GM21529 (cell line): ENCODE data around the gene GNG2.
A peak's percentile ranks its signal among the peaks of the same experiment; 100 is the strongest.

Experiments used
- ATAC-seq: cut with Tn5 transposase; IDR thresholded peaks from one replicate; pipeline ENCODE4 v1.9.1; 2021; ENCODE audit not compliant: unreplicated experiment

GNG2 gene

DNA sequence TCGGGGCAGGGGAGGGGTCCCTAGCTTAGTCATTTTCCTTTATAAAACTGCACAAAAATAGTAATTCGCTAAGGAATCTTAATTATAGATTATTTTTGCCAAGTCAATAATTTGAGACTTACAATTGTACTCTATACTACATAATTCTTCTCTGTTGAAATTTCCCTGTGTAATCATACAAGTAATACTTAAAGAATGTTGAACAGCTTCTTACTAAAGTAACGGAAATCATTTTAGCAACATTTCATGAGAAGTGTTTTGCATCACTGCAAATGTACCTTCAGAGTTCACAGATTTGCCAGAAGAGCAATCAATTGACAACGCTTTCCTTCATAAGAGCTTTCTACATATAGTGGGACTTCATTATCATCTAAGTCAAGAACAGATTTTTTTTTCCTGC is 7.9 kb upstream of the GNG2 start:
- no peak for ATAC-seq

DNA sequence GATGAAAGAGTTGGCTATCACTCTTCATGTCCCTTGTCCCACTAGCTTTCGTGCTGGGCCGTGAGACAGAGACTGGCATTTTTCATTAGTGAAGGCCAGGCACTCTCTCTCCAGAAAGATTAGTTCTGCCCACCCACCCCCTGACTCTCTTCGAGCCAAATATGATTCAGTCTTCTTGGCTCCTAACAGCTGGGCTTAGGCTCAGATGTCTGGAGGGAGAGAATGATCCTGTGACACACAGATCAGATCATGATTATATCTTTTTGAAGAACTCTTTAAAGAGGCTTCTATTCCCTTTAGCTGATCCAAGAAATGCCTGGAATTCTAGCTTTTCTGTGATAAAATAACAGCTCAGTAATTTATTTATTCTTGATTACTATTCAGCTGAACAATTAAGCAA is 5.2 kb upstream of the GNG2 start:
- no peak for ATAC-seq

DNA sequence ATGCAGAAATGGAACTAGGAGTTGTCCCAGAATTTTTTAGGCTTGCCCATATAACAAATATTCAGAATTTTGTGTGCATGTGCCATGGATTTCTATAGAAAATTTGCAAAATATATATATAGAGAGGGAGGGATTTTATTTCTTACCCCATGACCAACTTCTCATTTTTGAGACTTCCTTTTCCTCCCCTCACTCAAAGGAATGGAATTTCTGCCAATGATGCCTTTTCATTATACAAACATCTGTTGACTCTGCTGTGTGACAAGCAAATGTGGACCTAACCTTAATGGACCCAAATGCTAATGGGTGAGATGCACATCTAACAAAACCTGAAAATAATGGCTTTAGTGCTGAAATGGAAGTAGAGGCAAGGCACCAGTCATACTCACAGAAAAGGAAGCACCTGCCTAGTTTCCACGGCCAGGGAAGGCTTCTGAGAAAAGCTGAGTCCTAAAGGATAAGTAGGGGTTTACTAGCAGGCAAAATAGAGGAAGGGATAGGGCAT is 3.6 kb upstream of the GNG2 start:
- ATAC-seq, result no peak

DNA sequence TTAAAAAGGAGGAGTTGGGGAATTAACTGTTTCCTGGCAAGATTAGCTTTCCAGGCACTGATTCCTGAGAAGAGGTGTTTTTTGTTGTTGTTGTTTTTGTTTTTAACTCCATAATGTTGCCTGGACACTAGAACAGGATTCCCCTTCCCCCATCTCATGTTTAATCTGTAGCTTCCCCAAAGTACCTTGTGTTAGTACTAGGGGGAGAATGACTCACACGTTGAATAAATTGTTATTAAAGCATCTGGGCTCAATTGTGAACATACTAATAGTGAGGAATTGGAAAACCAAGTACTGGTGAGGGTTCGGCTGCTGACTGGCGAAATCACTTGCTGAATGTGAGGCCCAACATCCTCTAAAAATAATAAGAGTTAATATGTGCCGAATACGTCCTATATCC is 1.3 kb upstream of the GNG2 start:
- ATAC-seq, result no peak

DNA sequence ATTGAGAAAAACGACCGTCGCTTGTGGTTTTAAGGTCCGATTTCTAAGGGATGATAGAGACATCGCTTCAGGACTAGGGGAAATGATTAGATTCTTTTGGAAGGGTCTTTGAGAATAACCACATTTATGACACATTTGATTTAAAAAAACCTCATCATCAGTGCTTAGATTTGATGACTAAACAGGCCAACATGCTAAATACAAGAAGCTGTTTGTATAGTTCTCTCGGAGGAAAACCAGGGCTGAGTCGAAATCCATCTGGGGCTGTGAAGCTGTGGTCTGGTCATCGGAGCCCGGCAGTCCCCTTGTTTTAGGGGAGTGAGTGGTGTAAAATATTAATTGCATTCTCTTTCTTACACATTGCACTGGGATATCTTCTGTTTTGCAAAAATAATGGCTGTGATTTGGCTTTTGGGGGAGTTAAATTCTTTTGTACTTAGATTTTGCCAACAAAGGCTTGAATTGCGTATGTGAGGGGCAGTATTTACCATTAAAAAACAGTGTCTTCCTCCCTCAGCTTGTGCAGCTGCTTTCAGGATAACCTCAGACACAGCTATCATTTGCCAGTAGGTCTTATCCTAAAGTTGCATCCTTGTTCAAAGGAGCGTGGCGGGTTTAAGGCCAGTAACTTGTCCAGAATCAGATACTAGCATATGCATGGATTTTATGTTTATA is 550 bp downstream of the GNG2 start:
- no peak for ATAC-seq

DNA sequence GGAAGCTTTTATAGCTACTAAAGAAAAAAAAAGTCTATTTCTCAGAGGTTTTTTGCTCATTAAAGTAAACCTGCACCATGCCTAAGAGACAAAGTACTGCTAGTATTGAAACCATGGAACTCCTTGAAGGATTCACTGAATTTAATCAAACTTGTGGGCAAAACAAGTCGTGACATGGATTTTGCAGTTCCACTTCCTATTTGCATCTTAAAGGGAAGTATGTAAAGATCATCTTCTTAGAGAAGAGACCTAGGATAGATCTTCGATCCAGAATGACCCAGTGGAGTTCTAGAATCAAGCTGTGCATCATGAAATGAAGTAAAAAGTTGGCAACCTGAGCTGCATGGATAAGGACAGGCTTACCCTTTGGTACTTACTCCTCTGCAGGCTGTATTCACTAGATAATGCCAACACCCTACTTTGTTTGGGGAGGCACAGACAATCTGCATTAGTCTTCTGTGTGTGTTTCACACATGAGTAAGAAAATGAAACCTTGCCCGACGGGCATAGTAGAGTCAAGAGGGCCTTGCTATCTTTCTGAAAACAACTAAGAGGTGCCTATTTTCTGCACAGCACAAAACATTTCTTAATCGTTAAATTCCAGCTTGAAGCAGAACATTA is 1.9 kb downstream of the GNG2 start:
- ATAC-seq, result no peak

DNA sequence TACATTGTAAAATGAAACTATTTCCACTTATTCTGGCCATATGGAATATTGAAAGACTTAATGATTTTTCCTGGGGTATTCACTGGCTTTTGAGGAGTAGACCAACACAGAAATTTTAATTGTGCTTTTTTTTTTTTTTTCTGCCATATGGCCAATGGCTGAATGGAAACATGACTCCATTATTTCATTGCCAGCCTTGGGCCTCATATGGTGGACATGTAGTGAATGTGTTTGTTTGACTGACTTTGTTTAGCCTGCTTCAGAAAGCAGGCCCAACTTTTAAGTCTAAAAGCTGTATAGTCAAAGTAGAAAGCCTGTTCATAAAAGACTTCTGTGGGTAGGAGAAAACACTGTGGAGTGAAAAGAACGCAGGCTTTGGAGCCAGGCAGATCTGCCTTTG is 2.4 kb downstream of the GNG2 start:
- no peak for ATAC-seq

DNA sequence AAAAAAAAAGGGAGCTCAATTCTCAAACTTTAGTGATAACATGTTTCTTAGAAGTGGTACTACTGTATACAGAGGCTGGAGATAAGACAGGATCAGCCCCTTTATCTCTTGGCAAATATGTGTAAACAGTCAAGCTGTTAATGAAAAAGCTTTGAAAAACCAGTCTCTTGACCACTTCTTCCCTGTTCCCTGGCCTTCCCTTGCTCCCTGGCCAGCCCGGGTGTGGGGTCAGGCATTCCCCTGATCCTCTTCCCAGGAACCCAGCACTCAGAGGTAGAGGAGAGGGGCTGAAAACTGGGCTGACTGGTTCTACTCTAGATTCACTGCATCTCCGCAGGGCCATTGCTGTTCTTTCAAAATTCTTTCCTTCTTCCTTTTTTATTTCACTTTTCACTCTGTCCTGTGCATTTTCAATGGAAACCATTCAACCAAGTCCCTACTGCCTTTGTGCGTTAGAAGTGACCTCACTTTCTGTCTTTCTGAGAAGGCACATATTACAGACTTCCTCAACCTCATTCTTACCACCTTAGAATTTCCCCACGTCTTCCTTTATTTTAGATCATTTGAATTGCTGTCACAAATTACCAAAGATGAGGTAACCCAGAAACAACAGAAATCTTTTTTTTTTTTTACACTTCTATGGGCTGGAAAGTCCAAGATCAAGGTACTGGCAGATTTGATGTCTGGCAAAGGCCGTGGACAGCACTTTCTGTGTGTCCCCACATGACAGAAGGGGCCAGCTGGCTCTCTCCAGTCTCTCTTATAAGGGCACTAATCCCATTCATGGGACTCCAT is 5.7 kb downstream of the GNG2 start:
- peak; percentile 40 for ATAC-seq

DNA sequence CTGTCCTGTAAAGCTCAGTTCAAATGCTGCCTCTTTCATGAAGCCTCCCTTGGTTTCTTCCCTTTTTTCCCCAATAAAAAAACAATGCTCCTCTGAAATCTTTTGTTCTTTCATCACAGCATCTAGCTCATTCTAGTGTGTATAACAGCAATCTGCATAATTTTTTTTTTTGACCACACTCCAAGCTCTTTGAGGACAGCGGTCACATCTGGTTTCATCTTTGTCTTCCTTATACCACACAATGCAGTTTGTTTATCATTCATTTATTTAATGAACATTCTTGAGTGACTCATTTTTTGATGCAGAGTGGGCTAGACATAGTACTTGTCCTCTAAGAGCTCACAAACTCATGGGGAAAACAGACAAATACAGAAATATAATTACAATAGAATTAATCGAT is 7.3 kb downstream of the GNG2 start:
- ATAC-seq, result no peak

DNA sequence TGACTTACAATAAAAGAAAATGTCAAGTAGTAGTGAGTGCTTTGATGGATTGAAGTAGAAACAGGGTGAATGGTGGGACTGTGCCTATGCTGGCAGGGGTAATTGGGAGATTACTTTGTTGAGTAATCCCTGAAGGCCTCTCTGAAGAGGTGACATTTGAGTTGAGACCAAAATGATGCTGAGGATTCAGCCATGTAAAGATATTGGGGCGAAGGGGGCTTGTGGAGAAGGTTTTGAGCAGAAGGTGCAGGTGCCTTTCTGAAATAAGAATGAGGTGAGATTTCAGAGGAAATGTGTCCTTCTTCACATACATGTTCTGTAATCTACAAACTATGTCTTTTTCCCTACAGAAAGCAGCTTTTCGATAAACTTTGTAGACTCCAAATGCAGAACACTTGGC is 8.0 kb downstream of the GNG2 start:
- ATAC-seq, result no peak

DNA sequence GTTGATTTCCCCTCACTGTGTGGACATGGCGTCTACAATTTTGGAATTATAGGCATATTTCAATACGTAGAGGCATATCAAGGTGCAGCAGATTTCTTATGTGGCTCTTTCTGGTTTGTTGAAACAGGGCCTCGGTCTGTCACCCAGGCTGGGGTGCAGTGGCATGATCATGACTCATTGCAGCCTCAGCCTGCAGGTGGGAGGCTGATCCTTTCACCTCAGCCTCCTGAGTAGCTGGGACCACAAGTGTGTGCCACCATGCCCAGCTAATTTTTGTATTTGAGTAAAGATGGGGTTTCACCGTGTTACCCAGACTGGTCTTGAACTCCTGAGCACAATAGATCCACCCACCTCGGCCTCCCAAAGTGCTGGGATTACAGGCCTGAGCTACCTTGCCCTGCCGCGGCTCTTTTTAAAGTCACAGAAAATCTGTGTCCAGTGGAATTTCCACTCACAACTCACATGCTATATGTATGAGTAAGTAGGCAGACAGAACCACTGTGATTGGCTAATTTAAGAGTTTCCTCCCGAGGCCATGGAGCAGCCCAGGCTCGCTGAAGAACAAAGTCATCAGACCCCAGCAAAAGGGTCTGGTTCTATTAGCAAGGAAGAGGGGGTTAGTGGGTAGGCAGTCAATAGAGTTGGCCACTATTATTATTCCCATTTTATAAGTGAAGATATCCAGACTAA is 9.1 kb downstream of the GNG2 start:
- ATAC-seq, result peak; percentile 24

DNA sequence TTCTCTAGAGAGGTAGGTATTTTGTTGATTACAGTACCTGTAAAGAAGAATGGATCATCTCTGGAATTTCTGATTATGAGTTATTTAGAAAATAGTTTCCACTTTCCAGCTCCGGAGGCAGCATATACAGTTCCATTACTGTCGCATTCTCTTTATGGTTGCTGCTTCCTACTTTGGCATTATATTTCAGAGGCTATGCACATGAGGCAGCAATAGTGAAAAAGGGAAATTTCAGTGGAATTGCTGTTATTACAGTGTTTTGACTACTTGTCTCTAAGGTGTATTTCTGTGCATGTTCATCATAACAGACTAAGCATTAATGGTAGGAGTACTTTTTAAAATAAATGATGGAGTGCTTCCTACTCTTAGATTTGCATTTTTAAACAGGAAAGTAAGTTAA is 10.2 kb downstream of the GNG2 start:
- ATAC-seq, result no peak

DNA sequence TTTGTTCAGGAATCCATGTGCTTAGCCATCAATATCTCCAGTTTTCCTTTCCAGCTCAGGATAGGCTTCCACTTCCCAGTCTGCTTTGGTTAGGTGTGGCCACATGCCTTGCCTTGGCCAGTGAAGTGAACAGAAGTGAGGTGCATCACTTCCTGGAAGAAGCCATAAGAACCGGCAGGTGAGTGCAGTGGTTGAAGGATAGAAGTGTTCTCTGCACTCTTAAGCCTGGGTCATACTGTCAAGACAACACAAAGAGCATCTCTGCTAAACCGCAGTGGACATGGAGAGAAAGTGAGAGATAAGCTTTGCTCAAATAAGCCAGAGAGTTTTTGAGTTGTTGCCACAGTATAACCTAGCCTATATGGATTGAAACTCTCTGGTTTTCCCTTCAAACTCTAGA is 11.4 kb downstream of the GNG2 start:
- ATAC-seq, result no peak

DNA sequence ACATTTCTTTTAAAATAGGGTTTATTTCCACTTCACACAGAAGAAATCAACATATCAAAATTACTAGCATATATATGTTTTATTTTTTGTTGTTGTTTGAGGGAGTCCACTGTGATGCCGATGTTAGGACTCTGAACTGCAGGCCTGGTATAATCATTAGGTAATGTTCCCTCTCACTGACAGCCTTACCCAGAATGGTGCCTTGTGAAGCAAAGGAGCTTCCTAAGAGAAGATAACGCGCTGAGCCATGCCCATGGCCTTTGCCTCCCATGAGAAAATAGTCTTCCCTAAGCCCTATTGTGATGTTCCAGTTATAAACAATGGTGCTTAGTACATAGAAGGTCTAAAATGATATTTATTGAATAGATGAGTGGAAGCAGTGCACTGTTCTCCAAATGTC is 12.0 kb downstream of the GNG2 start:
- no peak for ATAC-seq

DNA sequence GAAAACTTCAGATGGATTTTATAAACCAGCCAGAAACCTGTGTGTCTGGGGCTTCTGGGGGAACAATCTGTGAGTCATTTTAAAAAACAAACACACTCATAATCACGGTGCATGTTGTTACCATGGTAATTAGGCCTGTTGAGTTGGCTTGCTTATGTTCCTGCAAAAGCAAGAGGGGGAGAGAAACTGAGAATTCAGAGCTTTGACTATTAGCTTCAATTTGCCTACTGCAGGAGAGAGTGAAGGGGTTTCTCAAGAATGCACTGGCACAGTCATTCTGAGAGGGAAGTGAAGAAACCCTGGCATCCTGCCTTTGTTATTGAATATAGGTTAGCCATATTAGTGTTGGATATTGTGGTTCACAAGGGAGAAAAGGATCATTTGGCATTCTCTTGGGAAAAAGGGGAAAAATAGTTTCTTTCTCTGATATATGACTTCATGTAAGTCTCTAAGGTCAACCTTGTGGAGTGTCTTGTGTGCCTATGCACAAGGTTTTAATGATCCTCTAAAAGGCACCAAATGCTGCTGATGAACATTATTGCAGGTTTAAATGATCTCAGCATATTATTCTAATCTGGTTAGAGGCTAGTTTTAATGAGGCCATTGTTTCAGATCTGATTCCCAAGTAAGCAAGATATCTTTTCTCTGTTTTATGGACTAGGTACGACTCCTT is 12.9 kb downstream of the GNG2 start:
- peak; percentile 90 for ATAC-seq

DNA sequence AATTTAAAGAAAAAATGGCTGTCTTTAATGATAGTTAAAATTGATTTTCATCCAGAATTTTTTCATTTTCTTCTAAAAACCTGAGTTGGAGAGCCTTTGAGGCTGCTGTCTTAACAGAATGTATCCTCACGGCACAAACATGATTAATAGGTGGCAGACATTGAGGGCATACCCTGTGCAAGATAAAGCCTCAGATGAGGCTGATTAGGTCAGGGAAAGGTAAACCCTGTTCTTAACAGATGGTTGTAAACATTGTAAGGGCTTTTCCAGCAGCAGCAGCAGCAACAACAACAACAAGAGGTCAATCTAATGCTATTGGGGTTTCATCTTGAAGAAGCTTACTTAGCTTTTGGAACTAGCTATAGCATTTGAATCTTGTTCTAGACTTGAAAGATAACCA is 17.4 kb downstream of the GNG2 start:
- ATAC-seq, result no peak

DNA sequence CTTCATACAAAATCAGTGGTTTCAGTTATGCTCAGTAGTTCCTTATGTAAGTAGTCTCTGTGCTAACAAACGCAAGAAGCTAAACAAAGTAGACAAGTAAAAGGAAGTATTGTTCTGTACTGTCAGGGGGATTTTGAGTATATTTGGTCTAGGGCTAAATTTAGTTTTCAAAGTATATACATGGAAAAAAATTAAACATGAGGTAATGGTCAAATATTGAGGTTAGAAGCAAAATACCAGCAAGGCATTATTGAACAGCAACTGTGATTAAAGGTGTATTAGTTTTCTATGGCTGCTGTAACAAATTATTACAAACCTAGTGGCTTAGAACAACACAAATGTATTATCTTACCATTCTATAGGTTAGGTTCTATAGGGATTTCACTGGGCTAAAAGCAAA is 18.8 kb downstream of the GNG2 start:
- ATAC-seq, result no peak

DNA sequence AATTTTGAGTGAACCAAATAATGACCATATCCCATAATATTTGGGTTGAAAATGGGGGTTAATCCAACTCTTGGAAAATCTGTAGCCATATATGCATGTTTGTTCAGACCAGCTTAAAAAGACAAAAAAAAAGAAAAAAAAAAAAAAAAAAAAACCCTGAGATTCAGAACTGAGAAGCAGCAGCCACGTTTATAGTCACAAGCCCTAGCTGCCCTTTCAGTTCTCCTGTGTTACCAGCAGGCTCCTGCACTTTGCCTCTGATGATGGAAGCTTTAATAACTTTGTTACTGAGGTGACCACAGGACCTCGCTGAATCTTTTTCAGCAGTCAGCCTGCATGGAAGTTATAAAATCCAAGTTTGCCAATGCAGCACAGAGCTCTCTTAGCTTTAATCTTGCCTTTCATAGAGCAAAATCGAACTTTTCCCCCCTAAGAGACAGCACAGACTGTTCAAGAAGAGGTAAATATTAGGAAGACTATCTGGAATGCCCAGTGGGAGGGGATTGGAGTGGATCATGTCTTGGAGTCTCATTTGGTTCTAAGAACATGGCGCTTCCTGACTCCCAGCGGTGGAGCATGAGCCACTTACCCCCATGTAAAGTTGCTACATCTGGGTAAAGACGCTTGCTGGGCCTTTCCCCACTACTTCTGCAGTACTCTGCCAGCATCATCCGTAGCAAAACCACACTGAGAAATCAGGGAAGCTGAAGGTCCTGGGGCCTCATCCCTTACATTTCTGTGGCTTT is 20.6 kb downstream of the GNG2 start:
- peak; percentile 69 for ATAC-seq

DNA sequence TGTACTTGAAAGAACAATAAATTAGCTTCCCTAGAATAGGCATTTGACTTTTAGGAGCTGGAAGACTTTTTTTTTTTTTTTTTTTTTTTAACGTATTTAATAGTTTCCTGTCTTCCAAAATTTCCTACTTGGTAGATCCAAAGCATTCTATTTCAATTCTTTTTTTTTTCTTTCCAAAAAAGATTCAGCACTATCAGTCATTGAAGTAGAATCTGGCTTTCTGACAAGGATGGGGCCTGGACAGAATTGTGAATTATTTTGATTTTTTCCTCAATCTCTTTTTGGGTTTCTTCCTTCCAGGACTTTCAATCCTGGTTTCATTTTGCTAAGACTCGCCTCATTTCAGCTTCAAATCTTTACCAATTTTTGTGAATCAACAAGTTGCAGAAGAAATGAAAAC is 21.2 kb downstream of the GNG2 start:
- no peak for ATAC-seq

DNA sequence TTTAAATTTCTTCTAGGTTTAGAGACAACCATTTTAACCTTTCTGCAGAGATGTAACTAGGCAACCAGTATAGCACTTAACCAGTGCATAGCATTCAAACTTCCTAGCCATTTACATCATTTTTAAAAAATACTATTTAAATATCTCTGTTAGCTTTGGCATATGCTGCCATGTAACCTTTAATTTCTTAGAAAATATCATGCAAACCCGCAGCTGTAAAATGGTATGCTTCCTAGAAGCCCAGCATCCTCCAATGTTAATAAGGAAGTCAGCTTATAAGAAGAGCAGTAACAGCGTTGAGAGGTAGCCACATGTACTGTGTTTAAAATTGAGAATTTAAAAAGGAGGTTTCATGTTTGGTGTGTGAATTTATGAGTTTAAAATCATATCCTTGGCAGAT is 22.8 kb downstream of the GNG2 start:
- ATAC-seq, result no peak
